Measurements from ENCODE around the gene SLC17A5. TPM values are rescaled to one million over a fixed set of nuclear protein-coding genes. Genes with fewer than 3 reads are reported as not detected.

Gene SLC17A5
- total RNA-seq, 1 experiment from 2014 or later = 6.1 TPM

GRCh38 chr6:73656531-73657145, 2.8 kb upstream of the SLC17A5 start:
- ChIA-PET CTCF (interaction anchor here (1.0 to 2.4 kb wide), 2 partner anchors 18 to 76 kb away, joined by 6 to 10 read pairs; no protein-coding TSS in a partner anchor), POLR2A (interaction anchor here (1.0 kb wide), 1 partner anchor 24 kb away, joined by 3 read pairs; no protein-coding TSS in a partner anchor)
- Mint-ChIP-seq H3K4me3 (ENCODE audit: unreplicated experiment) (no peak overlapping the region), H3K36me3 (ENCODE audit: insufficient read depth, unreplicated experiment) (peaks cover 19% of the 10 kb centered on the region), H3K4me1 (ENCODE audit: insufficient read depth, unreplicated experiment) (peaks cover 28% of the 10 kb centered on the region), H3K27ac (ENCODE audit: low read depth, unreplicated experiment) (peak overlapping the region; percentile 69), H3K27me3 (ENCODE audit: insufficient read depth, unreplicated experiment) (no peaks in the 10 kb centered on the region), H3K9me3 (ENCODE audit: unreplicated experiment) (no peaks in the 10 kb centered on the region)
- no peak for DNase-seq (ENCODE audit: unreplicated experiment)
- intact Hi-C loops (cut with micrococcal nuclease) = no loop called here
- TF ChIP-seq CTCF (IDR thresholded peaks at IDR 0.05; ENCODE audit: unreplicated experiment) = no peak
- BruUV-seq (replicated peaks) = no TSS peak

- H3K27ac Mint-ChIP-seq (ENCODE audit: low read depth, unreplicated experiment) = peak overlapping the region; percentile 91
- no peak for TF ChIP-seq CTCF (IDR thresholded peaks at IDR 0.05; ENCODE audit: unreplicated experiment)
- H3K4me1 Mint-ChIP-seq (ENCODE audit: insufficient read depth, unreplicated experiment) = peaks cover 28% of the 10 kb centered on the region
- ChIA-PET CTCF (interaction anchor here (0.8 to 3.7 kb wide), 6 partner anchors 21 to 1553 kb away, joined by 3 to 25 read pairs (median 5); no protein-coding TSS in a partner anchor), POLR2A (interaction anchor here (0.6 to 5.5 kb wide), 19 partner anchors 10 to 1588 kb away, joined by 3 to 196 read pairs (median 9); partner anchors contain the start of genes EEF1A1 and MTO1)
- H3K9me3 Mint-ChIP-seq (ENCODE audit: unreplicated experiment) = no peaks in the 10 kb centered on the region
- intact Hi-C loops (cut with micrococcal nuclease) = no loop called here
- H3K36me3 Mint-ChIP-seq (ENCODE audit: insufficient read depth, unreplicated experiment) = peaks cover 19% of the 10 kb centered on the region
- no peaks in the 10 kb centered on the region for H3K27me3 Mint-ChIP-seq (ENCODE audit: insufficient read depth, unreplicated experiment)
- BruUV-seq (replicated peaks) = no TSS peak
- no peak for DNase-seq (ENCODE audit: unreplicated experiment)
- peak overlapping the region; percentile 97 for H3K4me3 Mint-ChIP-seq (ENCODE audit: unreplicated experiment)
Observed at GRCh38 chr6:73655341-73655917, 1.6 kb upstream of the SLC17A5 start.

- peaks cover 35% of the 10 kb centered on the region for H3K4me1 Mint-ChIP-seq (ENCODE audit: insufficient read depth, unreplicated experiment)
- peaks cover 26% of the 10 kb centered on the region for H3K36me3 Mint-ChIP-seq (ENCODE audit: insufficient read depth, unreplicated experiment)
- intact Hi-C loops (cut with micrococcal nuclease) = loop anchor here (1.0 to 2.0 kb wide), 2 partner anchors 138 to 190 kb away; no protein-coding TSS in a partner anchor
- ChIA-PET CTCF (interaction anchor here (0.6 to 3.7 kb wide), 33 partner anchors 9 to 1996 kb away, joined by 3 to 25 read pairs (median 4); partner anchors contain the start of gene EEF1A1), POLR2A (interaction anchor here (0.5 to 5.5 kb wide), 28 partner anchors 8 to 1553 kb away, joined by 3 to 196 read pairs (median 4); partner anchors contain the start of genes CGAS, COL12A1, EEF1A1 and MTO1)
- H3K9me3 Mint-ChIP-seq (ENCODE audit: unreplicated experiment) = no peaks in the 10 kb centered on the region
- BruUV-seq (replicated peaks) = TSS peak; percentile 55
- peak overlapping the region; percentile 97 for H3K4me3 Mint-ChIP-seq (ENCODE audit: unreplicated experiment)
- peak overlapping the region; percentile 77 for H3K27ac Mint-ChIP-seq (ENCODE audit: low read depth, unreplicated experiment)
- peak; percentile 32 for TF ChIP-seq CTCF (IDR thresholded peaks at IDR 0.05; ENCODE audit: unreplicated experiment)
- DNase-seq (ENCODE audit: unreplicated experiment) = peak; percentile 68
- no peaks in the 10 kb centered on the region for H3K27me3 Mint-ChIP-seq (ENCODE audit: insufficient read depth, unreplicated experiment)
Observed at GRCh38 chr6:73652637-73653570, 888 bp downstream of the SLC17A5 start.
